ENCODE measurements around the gene CYB561A3. TPM values are rescaled to one million over a fixed set of nuclear protein-coding genes. Genes with fewer than 3 reads are reported as not detected.
A peak's percentile ranks its signal among the peaks of the same experiment; 100 is the strongest.

CYB561A3 gene
- total RNA-seq, 1 experiment from 2014 or later, result 54.7 TPM

GRCh38 chr11:61325649-61326414 lies 35.9 kb downstream of the CYB561A3 start:
- intact Hi-C loops (cut with micrococcal nuclease; ENCODE audit: unreplicated experiment), result no loop called here
- CTCF ChIA-PET, result no interaction called here
- no peak overlapping the region for H3K27ac ChIP-seq (ENCODE audit: low read depth, low read length, poor library complexity, severe bottlenecking)

GRCh38 chr11:61315260-61315659 lies 46.4 kb downstream of the CYB561A3 start:
- POLR2A ChIA-PET (ENCODE audit: low non-redundant PET), result no interaction called here
- CTCF ChIA-PET, result interaction anchor here (0.7 kb wide), 1 partner anchor 38 kb away, joined by 20 read pairs; no protein-coding TSS in a partner anchor
- intact Hi-C loops (cut with micrococcal nuclease; ENCODE audit: unreplicated experiment), result no loop called here

More at GRCh38 chr11:61325649-61326414, 35.9 kb downstream of the CYB561A3 start:
- DNase-seq (ENCODE audit: low spot score), result peak; percentile 27
- Histone ChIP-seq H3K4me3 (ENCODE audit: low read depth, low read length, poor library complexity, severe bottlenecking) (no peak overlapping the region), H3K4me1 (ENCODE audit: insufficient read depth, low read length, poor library complexity, severe bottlenecking) (peaks cover 7% of the 10 kb centered on the region), H3K9me3 (ENCODE audit: low read depth, low read length, poor library complexity, severe bottlenecking) (no peaks in the 10 kb centered on the region), H3K36me3 (ENCODE audit: insufficient read depth, low read length, poor library complexity, severe bottlenecking) (peaks cover 81% of the 10 kb centered on the region), H3K27me3 (replicated peaks; ENCODE audit: insufficient read depth, low read depth, low read length, poor library complexity) (no peaks in the 10 kb centered on the region)
- TF ChIP-seq CTCF (conservative IDR thresholded peaks at IDR 0.05; ENCODE audit: low read depth, low read length) (no peak), EZH2 (IDR thresholded peaks at IDR 0.05; ENCODE audit: borderline replicate concordance, low read depth, low read length, poor library complexity, severe bottlenecking) (no peak)
- no TSS peak for BruUV-seq (replicated peaks)
- POLR2A ChIA-PET (ENCODE audit: low non-redundant PET), result no interaction called here

GRCh38 chr11:61310749-61311148 lies 50.9 kb downstream of the CYB561A3 start:
- no peak for DNase-seq (ENCODE audit: low spot score)
- CTCF ChIA-PET, result no interaction called here
- H3K36me3 ChIP-seq (ENCODE audit: insufficient read depth, low read length, poor library complexity, severe bottlenecking), result peaks cover 97% of the 10 kb centered on the region
- H3K27me3 ChIP-seq (replicated peaks; ENCODE audit: insufficient read depth, low read depth, low read length, poor library complexity), result no peaks in the 10 kb centered on the region
- H3K9me3 ChIP-seq (ENCODE audit: low read depth, low read length, poor library complexity, severe bottlenecking), result no peaks in the 10 kb centered on the region
- intact Hi-C loops (cut with micrococcal nuclease; ENCODE audit: unreplicated experiment), result no loop called here
- H3K27ac ChIP-seq (ENCODE audit: low read depth, low read length, poor library complexity, severe bottlenecking), result no peak overlapping the region
- no peaks in the 10 kb centered on the region for H3K4me1 ChIP-seq (ENCODE audit: insufficient read depth, low read length, poor library complexity, severe bottlenecking)
- no peak overlapping the region for H3K4me3 ChIP-seq (ENCODE audit: low read depth, low read length, poor library complexity, severe bottlenecking)
- no TSS peak for BruUV-seq (replicated peaks)
- POLR2A ChIA-PET (ENCODE audit: low non-redundant PET), result no interaction called here
- TF ChIP-seq EZH2 (IDR thresholded peaks at IDR 0.05; ENCODE audit: borderline replicate concordance, low read depth, low read length, poor library complexity, severe bottlenecking) (no peak), CTCF (conservative IDR thresholded peaks at IDR 0.05; ENCODE audit: low read depth, low read length) (no peak)

More at GRCh38 chr11:61315260-61315659, 46.4 kb downstream of the CYB561A3 start:
- BruUV-seq (replicated peaks), result no TSS peak
- Histone ChIP-seq H3K27ac (ENCODE audit: low read depth, low read length, poor library complexity, severe bottlenecking) (no peak overlapping the region), H3K36me3 (ENCODE audit: insufficient read depth, low read length, poor library complexity, severe bottlenecking) (peaks cover 76% of the 10 kb centered on the region), H3K4me1 (ENCODE audit: insufficient read depth, low read length, poor library complexity, severe bottlenecking) (no peaks in the 10 kb centered on the region), H3K27me3 (replicated peaks; ENCODE audit: insufficient read depth, low read depth, low read length, poor library complexity) (no peaks in the 10 kb centered on the region), H3K9me3 (ENCODE audit: low read depth, low read length, poor library complexity, severe bottlenecking) (no peaks in the 10 kb centered on the region), H3K4me3 (ENCODE audit: low read depth, low read length, poor library complexity, severe bottlenecking) (no peak overlapping the region)
- TF ChIP-seq CTCF (conservative IDR thresholded peaks at IDR 0.05; ENCODE audit: low read depth, low read length) (no peak), EZH2 (IDR thresholded peaks at IDR 0.05; ENCODE audit: borderline replicate concordance, low read depth, low read length, poor library complexity, severe bottlenecking) (no peak)
- DNase-seq (ENCODE audit: low spot score), result no peak

Data from A673 (cell line).